Gastroesophageal sphincter (tissue), 4 donors: ENCODE measurements around the gene PLEKHM2. TPM values are rescaled to one million over a fixed set of nuclear protein-coding genes. Genes with fewer than 3 reads are reported as not detected.

Source experiments
- ATAC-seq: fragments of 150-250 bp; one replicate; pipeline ENCODE4 v1.9.1; 2016; ENCODE audit warnings: mild to moderate bottlenecking, moderate library complexity
- H3K27ac ChIP-seq, 4 donors: fragments of 200-600 bp; sonication (generic) in 3 of 4; 1 replicate in 3 of 4; 2 replicates in 1 of 4; pipeline ENCODE4 v1.5.1; 2016 to 2019
- H3K27me3 ChIP-seq: fragments of 200-600 bp; sonication (generic); one replicate; pipeline ENCODE4 v1.5.1; 2019
- H3K36me3 ChIP-seq, 2 donors: fragments of 200-600 bp; sonication (generic); one replicate each; pipeline ENCODE4 v1.5.1; 2019; ENCODE audit warnings: control low read depth in 1 of 2
- H3K4me1 ChIP-seq, 3 donors: fragments of 200-600 bp; sonication (generic); 1 replicate in 2 of 3; 2 replicates in 1 of 3; pipeline ENCODE4 v1.5.1; 2016 to 2019; ENCODE audit warnings: control low read depth in 2 of 3
- H3K4me3 ChIP-seq, 2 donors: fragments of 200-600 bp; sonication (generic); one replicate each; pipeline ENCODE4 v1.5.1; 2019; ENCODE audit warnings: mild to moderate bottlenecking in 1 of 2, moderate library complexity in 1 of 2
- H3K9me3 ChIP-seq, 3 donors: fragments of 200-600 bp; sonication (generic); one replicate each; pipeline ENCODE4 v1.5.1; 2017 to 2019; ENCODE audit warnings: control low read depth in 2 of 3
- EP300 ChIP-seq: sonication (generic); formaldehyde crosslinking; IDR thresholded peaks from one replicate; pipeline ENCODE4 v1.6.1; 2017; ENCODE audit warnings: antibody characterized with exemption, mild to moderate bottlenecking
- POLR2A ChIP-seq, 2 donors: fragments of 450-650 bp; IDR thresholded peaks; one replicate each; pipeline ENCODE4 v1.6.1; 2017; ENCODE audit warnings: antibody characterized with exemption in 2 of 2, mild to moderate bottlenecking in 2 of 2, moderate library complexity in 1 of 2
- POLR2AphosphoS5 ChIP-seq: sonication (generic); formaldehyde crosslinking; IDR thresholded peaks from one replicate; pipeline ENCODE4 v1.6.1; 2017; ENCODE audit warnings: antibody characterized with exemption
- WGBS, 2 donors: methylation state at CpG; one replicate each; pipeline ENCODE4 v1.1.5; 2018; ENCODE audit warnings: low coverage in 1 of 2; 5-methylcytosine and 5-hydroxymethylcytosine counted together
- total RNA-seq, 4 donors: library from RNA; depleted of rRNA; stranded (reverse); fragments of >200 nt; gene quantifications; one replicate each; pipeline ENCODE4 v1.1.0, GENCODE V29; 2016
- TF ChIP-seq, protein P1 (sequence below), 4 experiments: fragments of 200-600 bp in 2 of 4; fragments of 450-650 bp in 2 of 4; sonication (generic) in 1 of 4; IDR thresholded peaks; one replicate each; pipeline ENCODE4 v1.5.1; 2017 to 2019; ENCODE audit warnings: antibody characterized with exemption in 4 of 4, mild to moderate bottlenecking in 2 of 4, moderate library complexity in 2 of 4

Gene PLEKHM2
- total RNA-seq, 4 donors from 2014 or later, result 32.1 to 65.2 (median 41.8) TPM

DNA sequence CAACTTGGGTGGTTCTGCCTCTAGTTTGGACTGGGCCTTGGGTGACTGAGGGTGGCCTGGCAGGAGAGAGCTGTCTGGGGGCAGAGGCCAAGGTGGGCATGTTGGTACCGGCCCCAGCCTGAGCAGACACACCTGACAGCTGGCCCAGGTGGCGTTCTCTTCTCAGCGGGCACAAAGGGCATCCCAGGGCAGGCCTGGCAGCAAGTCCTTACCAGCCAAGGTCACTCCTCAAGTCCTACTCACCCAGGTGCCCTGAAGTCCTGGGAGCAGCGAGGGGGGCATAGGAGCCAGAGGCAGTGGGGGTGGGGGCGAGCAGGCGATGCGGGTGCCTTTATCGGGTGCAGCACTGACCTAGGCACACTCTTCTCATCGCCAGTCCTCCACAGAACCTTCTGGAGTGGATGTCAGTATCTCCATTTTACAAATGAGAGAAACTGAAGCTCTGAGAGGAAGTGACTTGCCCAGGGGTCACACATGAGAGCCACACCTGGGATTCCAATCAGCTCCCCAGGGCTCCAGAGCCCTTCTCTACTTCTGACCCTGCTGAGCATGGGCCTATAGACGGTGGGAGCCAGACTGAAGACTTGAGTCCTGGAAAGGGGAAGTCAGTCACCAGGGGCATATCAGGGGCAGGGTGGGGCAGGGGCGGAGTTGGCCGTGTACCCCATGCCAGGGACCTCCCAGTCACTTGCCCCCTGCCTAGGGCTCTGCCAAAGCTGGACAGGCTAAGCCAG lies 51.4 kb downstream of the PLEKHM2 start:
- TF ChIP-seq, protein P1, sequence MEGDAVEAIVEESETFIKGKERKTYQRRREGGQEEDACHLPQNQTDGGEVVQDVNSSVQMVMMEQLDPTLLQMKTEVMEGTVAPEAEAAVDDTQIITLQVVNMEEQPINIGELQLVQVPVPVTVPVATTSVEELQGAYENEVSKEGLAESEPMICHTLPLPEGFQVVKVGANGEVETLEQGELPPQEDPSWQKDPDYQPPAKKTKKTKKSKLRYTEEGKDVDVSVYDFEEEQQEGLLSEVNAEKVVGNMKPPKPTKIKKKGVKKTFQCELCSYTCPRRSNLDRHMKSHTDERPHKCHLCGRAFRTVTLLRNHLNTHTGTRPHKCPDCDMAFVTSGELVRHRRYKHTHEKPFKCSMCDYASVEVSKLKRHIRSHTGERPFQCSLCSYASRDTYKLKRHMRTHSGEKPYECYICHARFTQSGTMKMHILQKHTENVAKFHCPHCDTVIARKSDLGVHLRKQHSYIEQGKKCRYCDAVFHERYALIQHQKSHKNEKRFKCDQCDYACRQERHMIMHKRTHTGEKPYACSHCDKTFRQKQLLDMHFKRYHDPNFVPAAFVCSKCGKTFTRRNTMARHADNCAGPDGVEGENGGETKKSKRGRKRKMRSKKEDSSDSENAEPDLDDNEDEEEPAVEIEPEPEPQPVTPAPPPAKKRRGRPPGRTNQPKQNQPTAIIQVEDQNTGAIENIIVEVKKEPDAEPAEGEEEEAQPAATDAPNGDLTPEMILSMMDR (IDR thresholded peaks at IDR 0.05), result no peak
- TF ChIP-seq POLR2AphosphoS5, result no peak
- TF ChIP-seq POLR2A (IDR thresholded peaks at IDR 0.05), result no peak
- no peak for TF ChIP-seq EP300
- peak; percentile 4 for ATAC-seq
- no peak overlapping the region for H3K4me3 ChIP-seq
- H3K27ac ChIP-seq, result peak overlapping the region in 3 of 4 donors; percentile 21 to 68 (median 39)
- 91% methylated on average over 4 of the region's 12 CpGs; no CpG with 5 or more reads in 1 of the 2 donors for WGBS, 2 donors
- peaks cover 0 to 22% (median 9%) of the 10 kb centered on the region in 3 donors for H3K4me1 ChIP-seq
- no peaks in the 10 kb centered on the region for H3K27me3 ChIP-seq
- H3K9me3 ChIP-seq, result no peaks in the 10 kb centered on the region
- H3K36me3 ChIP-seq, result peaks cover 0 to 49% of the 10 kb centered on the region in 2 donors

DNA sequence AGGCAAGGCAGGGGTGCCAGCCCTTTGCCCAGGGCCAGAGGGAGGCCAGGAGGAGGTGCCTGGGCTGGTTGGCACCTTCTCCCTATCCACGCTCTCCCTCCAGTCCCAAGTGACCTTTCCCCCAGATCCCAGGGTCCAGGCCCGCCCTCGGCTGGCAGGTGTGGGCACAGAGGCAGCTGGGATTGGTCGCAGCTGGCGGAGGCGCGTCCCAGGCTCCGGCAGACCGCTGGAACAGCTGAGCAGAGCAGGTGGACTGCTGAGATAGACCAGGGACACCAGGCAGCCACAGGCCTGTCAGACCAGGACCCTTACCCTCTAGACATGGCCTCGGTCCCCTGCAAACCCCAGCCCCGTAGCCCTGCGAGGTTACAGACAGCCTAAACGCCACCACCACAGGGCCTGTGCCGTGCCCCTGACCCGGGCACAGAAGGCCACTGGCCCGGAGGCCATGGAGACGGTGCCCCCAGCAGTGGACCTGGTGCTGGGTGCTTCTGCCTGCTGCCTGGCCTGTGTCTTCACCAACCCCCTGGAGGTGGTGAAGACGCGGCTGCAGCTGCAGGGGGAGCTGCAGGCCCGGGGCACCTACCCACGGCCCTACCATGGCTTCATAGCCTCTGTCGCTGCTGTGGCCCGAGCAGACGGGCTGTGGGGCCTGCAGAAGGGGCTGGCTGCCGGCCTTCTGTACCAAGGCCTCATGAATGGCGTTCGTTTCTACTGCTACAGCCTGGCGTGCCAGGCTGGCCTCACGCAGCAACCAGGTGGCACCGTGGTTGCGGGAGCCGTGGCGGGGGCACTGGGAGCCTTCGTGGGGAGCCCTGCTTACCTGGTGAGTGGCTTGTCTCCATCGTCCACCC lies 52.1 kb downstream of the PLEKHM2 start, which contains the start of gene SLC25A34:
TSS of gene SLC25A34 (plus strand) at position 221 of the 854 bp plus-strand sequence. CDS start at position 449, 228 bp downstream.
- H3K4me1 ChIP-seq, result peaks cover 0 to 23% (median 9%) of the 10 kb centered on the region in 3 donors
- no peaks in the 10 kb centered on the region for H3K9me3 ChIP-seq
- TF ChIP-seq, protein P1 (IDR thresholded peaks at IDR 0.05), result no peak
- TF ChIP-seq POLR2AphosphoS5, result peak; percentile 39
- no peaks in the 10 kb centered on the region for H3K27me3 ChIP-seq
- H3K4me3 ChIP-seq, result no peak within 1 kb of the TSS
- peaks cover 0 to 41% of the 10 kb centered on the region in 2 donors for H3K36me3 ChIP-seq
- ATAC-seq, result peak; percentile 31
- WGBS, 2 donors, result 20% methylated on average over 1 of the region's 35 CpGs; no CpG with 5 or more reads in 1 of the 2 donors
- H3K27ac ChIP-seq, result peak within 1 kb of the TSS in 3 of 4 donors; percentile 21 to 68 (median 39)

DNA sequence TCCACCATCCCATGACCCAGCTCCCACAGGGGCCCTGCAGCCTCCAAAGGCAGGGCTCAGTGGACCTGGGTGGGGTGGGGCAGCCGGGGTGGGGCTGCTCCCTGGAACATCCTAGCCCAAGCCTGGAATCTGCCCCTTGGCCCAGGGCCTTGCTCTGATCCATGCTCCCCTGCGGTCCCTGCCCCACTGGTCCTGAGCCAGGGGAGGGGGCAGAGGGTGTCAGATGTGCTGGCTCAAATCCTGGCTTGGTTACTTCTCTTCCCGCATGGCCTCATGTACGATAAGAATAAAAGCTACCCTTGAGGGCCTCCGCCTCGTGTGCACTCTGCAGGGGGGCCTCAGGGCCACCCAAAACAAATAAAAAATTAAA lies 52.8 kb downstream of the PLEKHM2 start:
- TF ChIP-seq EP300 (no peak), POLR2A (IDR thresholded peaks at IDR 0.05) (no peak), POLR2AphosphoS5 (no peak)
- TF ChIP-seq, protein P1 (IDR thresholded peaks at IDR 0.05), result no peak
- peak overlapping the region in 3 of 4 donors; percentile 21 to 68 (median 39) for H3K27ac ChIP-seq
- H3K9me3 ChIP-seq, result no peaks in the 10 kb centered on the region
- 60% methylated on average over 1 of the region's 6 CpGs; no CpG with 5 or more reads in 1 of the 2 donors for WGBS, 2 donors
- no peaks in the 10 kb centered on the region for H3K27me3 ChIP-seq
- no peak for ATAC-seq
- H3K4me1 ChIP-seq, result peaks cover 0 to 28% (median 9%) of the 10 kb centered on the region in 3 donors
- peaks cover 0 to 35% of the 10 kb centered on the region in 2 donors for H3K36me3 ChIP-seq
- no peak overlapping the region for H3K4me3 ChIP-seq

DNA sequence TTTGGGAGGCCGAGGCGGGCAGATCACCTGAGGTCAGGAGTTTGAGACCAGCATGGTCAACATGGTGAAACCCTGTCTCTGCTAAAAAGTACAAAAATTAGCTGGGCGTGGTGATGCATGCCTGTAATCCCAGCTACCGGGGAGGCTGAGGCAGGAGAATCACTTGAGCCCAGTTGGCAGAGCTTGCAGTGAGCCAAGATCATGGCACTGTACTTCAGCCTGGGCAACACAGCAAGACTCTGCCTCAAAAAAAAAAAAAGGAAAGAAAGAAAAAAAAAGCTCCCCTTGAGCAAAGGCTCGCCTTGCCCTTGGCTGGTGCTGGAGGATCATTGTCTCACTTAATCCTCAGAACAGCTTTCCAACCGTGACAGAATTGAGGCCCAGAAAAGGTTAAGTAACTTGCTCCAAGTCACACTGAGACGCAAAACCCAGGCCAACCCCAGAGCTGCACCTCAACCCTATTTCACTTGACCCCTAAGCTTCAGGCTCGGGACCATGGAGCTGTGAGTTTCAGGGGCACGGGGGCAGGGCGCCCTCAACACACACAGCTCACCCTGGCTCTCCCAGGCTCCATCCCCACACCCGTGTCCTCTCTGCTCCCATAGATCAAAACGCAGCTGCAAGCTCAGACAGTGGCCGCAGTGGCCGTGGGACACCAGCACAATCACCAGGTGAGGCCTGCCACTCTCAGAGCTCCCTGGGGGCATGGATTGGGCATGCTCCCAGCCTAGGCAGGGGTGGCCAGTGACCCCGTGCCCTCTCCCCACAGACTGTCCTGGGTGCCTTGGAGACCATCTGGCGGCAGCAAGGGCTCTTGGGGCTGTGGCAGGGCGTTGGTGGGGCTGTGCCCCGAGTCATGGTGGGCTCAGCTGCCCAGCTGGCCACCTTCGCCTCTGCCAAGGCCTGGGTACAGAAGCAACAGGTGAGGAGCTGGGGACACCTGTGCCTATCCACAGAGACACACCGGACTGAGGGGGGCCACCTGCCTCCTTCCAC lies 53.5 kb downstream of the PLEKHM2 start:
- Histone ChIP-seq H3K27me3 (no peaks in the 10 kb centered on the region), H3K27ac (peak overlapping the region in 1 of 4 donors; percentile 32), H3K4me3 (no peak overlapping the region), H3K36me3 (peaks cover 0 to 27% of the 10 kb centered on the region in 2 donors), H3K4me1 (peaks cover 0 to 28% (median 9%) of the 10 kb centered on the region in 3 donors), H3K9me3 (no peaks in the 10 kb centered on the region)
- no peak for ATAC-seq
- 50 to 80% methylated on average over 2 to 7 of the region's 20 CpGs for WGBS, 2 donors
- TF ChIP-seq, protein P1 (IDR thresholded peaks at IDR 0.05), result no peak
